HUDEP-2 (cell line): ENCODE data around the gene FAM98C.
A peak's percentile ranks its signal among the peaks of the same experiment; 100 is the strongest.
"Not testable (repeated sequence)": the region's sequence is repeated elsewhere in the genome, so short reads cannot be mapped to it uniquely, and the experiment has no call there.

Experiments used
- DNase-seq, 76 experiments: peaks; one replicate each; lab custom pipeline; 2025; ENCODE audit not compliant: unreplicated experiment in 76 of 76; lab: John Stamatoyannopoulos, UW

FAM98C gene

GRCh38 chr19:38392707-38393308 is 10.1 kb upstream of the FAM98C start:
- DNase-seq, result peak in 65 of 76 experiments; percentile 16 to 81 (median 55)

- peak in 60 of 76 experiments; percentile 3 to 75 (median 52) for DNase-seq
Measured at GRCh38 chr19:38394488-38394887, 8.4 kb upstream of the FAM98C start.

- DNase-seq, result peak in 1 of 76 experiments; percentile 20
Measured at GRCh38 chr19:38395381-38396114, 7.3 kb upstream of the FAM98C start.

GRCh38 chr19:38399081-38399480 is 3.8 kb upstream of the FAM98C start:
- DNase-seq, result no peak

GRCh38 chr19:38399537-38399936 is 3.4 kb upstream of the FAM98C start:
- DNase-seq, result no peak

- DNase-seq, result no peak
Measured at GRCh38 chr19:38400361-38400760, 2.5 kb upstream of the FAM98C start.

- DNase-seq, result no peak
Measured at GRCh38 chr19:38401148-38401547, 1.7 kb upstream of the FAM98C start.

- no peak for DNase-seq
Measured at GRCh38 chr19:38402623-38402966, 298 bp upstream of the FAM98C start.

GRCh38 chr19:38404858-38405257 is 2.0 kb downstream of the FAM98C start:
- DNase-seq, result no peak

- no peak for DNase-seq
Measured at GRCh38 chr19:38405276-38405675, 2.4 kb downstream of the FAM98C start.

GRCh38 chr19:38409631-38410133 is 6.8 kb downstream of the FAM98C start:
- DNase-seq, result no peak

GRCh38 chr19:38410407-38410806 is 7.5 kb downstream of the FAM98C start:
- peak in 2 of 76 experiments; percentile 11 to 25 for DNase-seq

- no peak for DNase-seq
Measured at GRCh38 chr19:38411041-38411712, 8.3 kb downstream of the FAM98C start.

GRCh38 chr19:38411898-38412297 is 9.0 kb downstream of the FAM98C start:
- DNase-seq, result not testable (repeated sequence)

GRCh38 chr19:38412491-38412890 is 9.6 kb downstream of the FAM98C start:
- DNase-seq, result no peak

- no peak for DNase-seq
Measured at GRCh38 chr19:38412961-38413360, 10.1 kb downstream of the FAM98C start.

- DNase-seq, result no peak
Measured at GRCh38 chr19:38413416-38413815, 10.5 kb downstream of the FAM98C start.

GRCh38 chr19:38417146-38417543 is 14.3 kb downstream of the FAM98C start:
- no peak for DNase-seq

- DNase-seq, result peak in 53 of 76 experiments; percentile 7 to 65 (median 41)
Measured at GRCh38 chr19:38417544-38418506, 14.9 kb downstream of the FAM98C start.

- no peak for DNase-seq
Measured at GRCh38 chr19:38420935-38421334, 18.0 kb downstream of the FAM98C start.
